GM11168 (cell line): ENCODE data around the gene PNPLA1.
"Not testable (repeated sequence)": the region's sequence is repeated elsewhere in the genome, so short reads cannot be mapped to it uniquely, and the experiment has no call there.

Source experiments
- in situ Hi-C: fragments of 300-500 bp; cut with MboI; formaldehyde crosslinking; loops from one replicate; pipeline ENCODE4 v1.12.0; 2022; ENCODE audit warnings: low sequenced_read_pairs; ENCODE audit not compliant: unreplicated experiment

PNPLA1 gene

GRCh38 chr6:36333171-36333895 lies 63.5 kb downstream of the PNPLA1 start:
- in situ Hi-C loops, result no loop called here

- in situ Hi-C loops, result no loop called here
These were observed 64.3 kb downstream of the PNPLA1 start for GRCh38 chr6:36333931-36334725.

- in situ Hi-C loops, result no loop called here
These were observed 65.1 kb downstream of the PNPLA1 start for GRCh38 chr6:36334832-36335459.

GRCh38 chr6:36335465-36336207 lies 65.8 kb downstream of the PNPLA1 start:
- in situ Hi-C loops, result no loop called here

- in situ Hi-C loops, result no loop called here
These were observed 66.4 kb downstream of the PNPLA1 start for GRCh38 chr6:36336208-36336710.

- in situ Hi-C loops, result no loop called here
These were observed 67.0 kb downstream of the PNPLA1 start, which contains the start of gene BNIP5 for GRCh38 chr6:36336779-36337241. Gene BNIP5 (minus strand): TSS chr6:36336888. CDS start chr6:36330690, 6,198 bp downstream.

- in situ Hi-C loops, result no loop called here
These were observed 68.0 kb downstream of the PNPLA1 start for GRCh38 chr6:36337814-36338213.

- in situ Hi-C loops, result not testable (repeated sequence)
These were observed 68.4 kb downstream of the PNPLA1 start for GRCh38 chr6:36338223-36338622.

- in situ Hi-C loops, result no loop called here
These were observed 69.3 kb downstream of the PNPLA1 start for GRCh38 chr6:36339146-36339545.

- in situ Hi-C loops, result no loop called here
These were observed 70.4 kb downstream of the PNPLA1 start for GRCh38 chr6:36340306-36340617.

GRCh38 chr6:36340618-36341454 lies 71.0 kb downstream of the PNPLA1 start:
- in situ Hi-C loops, result no loop called here

- in situ Hi-C loops, result no loop called here
These were observed 73.3 kb downstream of the PNPLA1 start for GRCh38 chr6:36343109-36343680.

- in situ Hi-C loops, result no loop called here
These were observed 76.0 kb downstream of the PNPLA1 start for GRCh38 chr6:36345681-36346466.

- in situ Hi-C loops, result no loop called here
These were observed 76.8 kb downstream of the PNPLA1 start for GRCh38 chr6:36346486-36347273.

GRCh38 chr6:36347621-36348020 lies 77.8 kb downstream of the PNPLA1 start:
- in situ Hi-C loops, result no loop called here

- in situ Hi-C loops, result no loop called here
These were observed 79.4 kb downstream of the PNPLA1 start for GRCh38 chr6:36349240-36349639.

- in situ Hi-C loops, result no loop called here
These were observed 80.2 kb downstream of the PNPLA1 start for GRCh38 chr6:36350082-36350481.
